ENCODE results near the gene NOXA1. TPM values are rescaled to one million over a fixed set of nuclear protein-coding genes. Genes with fewer than 3 reads are reported as not detected.

Gene NOXA1
- 1.1 to 2.4 TPM (median 1.7 TPM) in 5 replicates for total RNA-seq (2022; extraction: Qiagen RNA extraction; ENCODE audit: low read depth)

DNA sequence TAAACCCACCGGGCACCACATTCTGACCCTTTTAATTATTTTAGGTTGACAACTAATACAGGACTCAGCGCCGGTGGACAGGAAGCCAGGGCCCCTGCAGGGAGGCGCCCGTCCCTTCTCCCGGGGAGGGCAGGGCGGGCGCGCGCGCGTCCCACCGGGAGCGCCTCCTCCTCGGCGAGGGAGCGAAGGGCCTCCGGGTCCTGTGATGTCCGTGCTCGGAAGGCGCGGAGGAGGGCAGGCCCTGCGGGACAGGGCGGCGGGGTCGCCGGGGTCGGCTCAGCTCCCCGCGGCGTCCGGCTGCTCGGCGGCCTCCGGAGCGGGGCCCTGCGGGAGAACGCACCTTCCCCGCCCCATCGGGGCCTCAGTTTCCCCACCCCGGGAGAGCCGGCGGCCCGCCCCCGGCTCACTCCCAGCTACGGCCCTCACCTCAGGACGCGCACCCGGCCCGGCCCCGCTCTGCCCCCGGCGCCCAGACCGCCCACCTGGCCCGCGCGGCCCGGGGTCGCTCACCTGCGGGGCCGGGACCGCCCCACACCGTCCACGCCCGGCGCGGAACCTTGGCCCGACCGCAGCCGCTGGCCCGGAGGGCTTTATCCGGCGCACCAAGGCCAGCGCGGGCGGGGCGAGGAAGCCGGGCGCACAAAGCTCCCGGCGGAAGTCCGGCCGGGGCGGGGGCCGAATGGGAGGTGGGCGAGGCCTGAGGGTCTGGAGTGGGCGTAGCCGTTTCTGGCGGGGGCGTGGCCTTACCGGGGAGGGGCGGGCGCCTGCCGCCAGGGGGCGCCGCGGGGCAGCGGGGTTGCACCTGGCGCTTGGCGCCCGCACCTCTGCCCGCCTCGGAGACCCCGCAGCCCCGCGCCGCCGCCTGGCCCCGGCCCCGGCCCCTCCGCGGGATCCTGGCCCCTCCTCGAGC, at the start of gene NOXA1, which contains the start of gene EXD3:
TSS of gene NOXA1 (plus strand) at position 790 of the 910 bp plus-strand sequence. CDS start 137 bp downstream, outside the sequence.
TSS of gene EXD3 (minus strand) at position 559 of the 910 bp plus-strand sequence. CDS start 27,805 bp downstream, outside the sequence.

DNA sequence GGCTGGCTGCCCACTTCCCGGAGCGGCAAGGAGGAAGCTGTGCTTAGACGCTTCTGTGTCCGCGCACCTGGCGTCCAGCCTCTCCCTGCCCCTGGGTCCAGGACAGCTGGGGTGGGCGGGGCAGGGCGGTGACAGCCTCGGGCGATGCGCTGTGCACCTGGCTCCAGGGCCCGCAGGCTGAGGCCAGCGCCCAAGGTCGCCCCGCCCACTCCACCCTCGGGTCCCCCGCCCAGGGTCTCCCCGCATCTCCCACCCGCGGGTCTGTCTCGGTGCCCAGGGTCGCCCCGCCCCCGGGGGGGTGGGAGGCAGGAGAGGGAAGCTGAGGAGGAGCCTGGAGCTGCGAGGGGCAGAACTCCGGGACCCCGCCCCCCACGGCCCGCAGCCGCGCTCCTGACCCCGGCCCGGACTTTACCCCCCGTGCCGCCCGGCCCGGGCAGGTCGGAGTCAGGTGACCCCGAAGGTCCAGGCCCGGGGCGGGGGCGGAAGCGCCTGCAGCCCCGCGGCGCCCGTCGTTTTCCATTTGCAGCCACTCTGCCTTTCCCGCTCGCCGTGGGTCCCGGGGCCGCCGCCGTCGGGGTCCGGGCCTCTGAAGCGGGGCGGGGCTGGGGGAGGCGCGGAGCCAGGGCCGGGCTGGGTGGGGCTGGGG, 18.2 kb downstream of the NOXA1 start, which contains the start of gene ENTPD8:
TSS of gene ENTPD8 (minus strand) at position 69 of the 646 bp plus-strand sequence. CDS start 3,072 bp downstream, outside the sequence.

DNA sequence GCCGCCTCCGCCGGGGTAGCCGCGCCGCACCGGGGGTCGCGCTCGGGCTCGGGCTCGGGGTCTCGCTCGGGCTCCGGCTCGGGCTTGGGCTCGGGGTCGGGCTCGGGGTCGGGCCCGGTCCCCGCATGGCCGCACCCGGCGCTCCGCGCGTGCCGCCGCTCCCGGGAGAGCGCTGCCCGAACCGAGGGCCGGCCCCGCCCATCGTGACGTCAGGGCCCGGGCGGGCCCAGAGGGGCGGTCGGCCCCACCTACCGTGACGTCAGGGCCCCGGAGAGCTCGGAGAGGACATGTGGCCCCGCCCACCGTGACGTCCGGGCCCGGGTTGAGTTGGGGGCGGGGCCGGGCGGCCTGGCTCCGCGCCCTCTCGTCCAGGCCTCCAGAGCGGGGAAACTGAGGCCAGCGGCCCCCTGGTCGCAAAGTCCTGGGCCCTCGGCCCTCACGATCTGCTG, 36.0 kb downstream of the NOXA1 start, which contains the start of gene NSMF:
TSS of gene NSMF (minus strand) at position 183 of the 449 bp plus-strand sequence. CDS start 232 bp downstream, outside the sequence.

Other genes starting within 250 kb of the NOXA1 start
- gene ANAPC2, start 234.8 kb upstream of the NOXA1 start, total RNA-seq (2022; extraction: Qiagen RNA extraction; ENCODE audit: low read depth) = 21.7 to 38.1 TPM (median 33.0 TPM) in 5 replicates
- 103 to 153 TPM (median 139 TPM) in 5 replicates for gene SSNA1, start 234.7 kb upstream of the NOXA1 start, total RNA-seq (2022; extraction: Qiagen RNA extraction; ENCODE audit: low read depth)
- gene TPRN, start 222.7 kb upstream of the NOXA1 start, total RNA-seq (2022; extraction: Qiagen RNA extraction; ENCODE audit: low read depth) = 5.1 to 10.4 TPM (median 8.8 TPM) in 5 replicates
- gene TMEM203, start 217.7 kb upstream of the NOXA1 start, total RNA-seq (2022; extraction: Qiagen RNA extraction; ENCODE audit: low read depth) = 33.4 to 46.5 TPM (median 43.2 TPM) in 5 replicates
- 10.9 to 18.5 TPM (median 16.3 TPM) in 5 replicates for gene NDOR1, start 217.7 kb upstream of the NOXA1 start, total RNA-seq (2022; extraction: Qiagen RNA extraction; ENCODE audit: low read depth)
- gene RNF208, start 201.2 kb upstream of the NOXA1 start, total RNA-seq (2022; extraction: Qiagen RNA extraction; ENCODE audit: low read depth) = 1.1 to 2.2 TPM (median 2.0 TPM) in 5 replicates
- gene CYSRT1, start 198.2 kb upstream of the NOXA1 start, total RNA-seq (2022; extraction: Qiagen RNA extraction; ENCODE audit: low read depth) = 2.7 to 4.3 TPM (median 4.1 TPM) in 5 replicates
- gene RNF224, start 195.9 kb upstream of the NOXA1 start, total RNA-seq (2022; extraction: Qiagen RNA extraction; ENCODE audit: low read depth) = 0.16 to 0.23 TPM (median 0.23 TPM) in 3 of 5 replicates, not detected in the others
- gene SLC34A3, start 192.5 kb upstream of the NOXA1 start, total RNA-seq (2022; extraction: Qiagen RNA extraction; ENCODE audit: low read depth) = 0.07 to 0.08 TPM (median 0.07 TPM) in 3 of 5 replicates, not detected in the others
- 579 to 790 TPM (median 733 TPM) in 5 replicates for gene TUBB4B, start 182.1 kb upstream of the NOXA1 start, total RNA-seq (2022; extraction: Qiagen RNA extraction; ENCODE audit: low read depth)
- not detected in 5 replicates for gene STPG3, start 172.1 kb upstream of the NOXA1 start, total RNA-seq (2022; extraction: Qiagen RNA extraction; ENCODE audit: low read depth)
- 41.2 to 58.1 TPM (median 53.4 TPM) in 5 replicates for gene NELFB, start 168.1 kb upstream of the NOXA1 start, total RNA-seq (2022; extraction: Qiagen RNA extraction; ENCODE audit: low read depth)
- 18.6 to 30.7 TPM (median 27.4 TPM) in 5 replicates for gene TOR4A, start 145.7 kb upstream of the NOXA1 start, total RNA-seq (2022; extraction: Qiagen RNA extraction; ENCODE audit: low read depth)
- gene NRARP, start 121.1 kb upstream of the NOXA1 start, total RNA-seq (2022; extraction: Qiagen RNA extraction; ENCODE audit: low read depth) = 3.9 to 9.5 TPM (median 7.7 TPM) in 5 replicates
- gene EXD3, start 231 bp upstream of the NOXA1 start, total RNA-seq (2022; extraction: Qiagen RNA extraction; ENCODE audit: low read depth) = 4.0 to 7.3 TPM (median 5.5 TPM) in 5 replicates
- gene ENTPD8, start 18.0 kb downstream of the NOXA1 start, total RNA-seq (2022; extraction: Qiagen RNA extraction; ENCODE audit: low read depth) = 0.15 to 0.31 TPM (median 0.20 TPM) in 5 replicates
- gene NSMF, start 35.9 kb downstream of the NOXA1 start, total RNA-seq (2022; extraction: Qiagen RNA extraction; ENCODE audit: low read depth) = 29.6 to 45.5 TPM (median 40.6 TPM) in 5 replicates
- 0.54 to 0.85 TPM (median 0.83 TPM) in 5 replicates for gene PNPLA7, start 127.0 kb downstream of the NOXA1 start, total RNA-seq (2022; extraction: Qiagen RNA extraction; ENCODE audit: low read depth)
- 53.0 to 92.3 TPM (median 89.7 TPM) in 5 replicates for gene MRPL41, start 128.5 kb downstream of the NOXA1 start, total RNA-seq (2022; extraction: Qiagen RNA extraction; ENCODE audit: low read depth)
- gene DPH7, start 155.5 kb downstream of the NOXA1 start, total RNA-seq (2022; extraction: Qiagen RNA extraction; ENCODE audit: low read depth) = 22.0 to 30.8 TPM (median 25.4 TPM) in 5 replicates
- gene ZMYND19, start 167.1 kb downstream of the NOXA1 start, total RNA-seq (2022; extraction: Qiagen RNA extraction; ENCODE audit: low read depth) = 33.6 to 54.8 TPM (median 52.3 TPM) in 5 replicates
- gene ARRDC1, start 182.3 kb downstream of the NOXA1 start, total RNA-seq (2022; extraction: Qiagen RNA extraction; ENCODE audit: low read depth) = 19.3 to 30.4 TPM (median 28.1 TPM) in 5 replicates
- gene EHMT1, start 195.6 kb downstream of the NOXA1 start, total RNA-seq (2022; extraction: Qiagen RNA extraction; ENCODE audit: low read depth) = 35.7 to 43.9 TPM (median 40.5 TPM) in 5 replicates